Endothelial cell of umbilical vein (primary cell): ENCODE measurements around the gene EVI5.

ENCODE experiments used
- CTCF ChIP-seq, 2 donors: IDR thresholded peaks; 1 replicate in 1 of 2; 2 replicates in 1 of 2; pipeline ENCODE4 v1.5.1; 2011; ENCODE audit warnings: low read length in 2 of 2, mild to moderate bottlenecking in 2 of 2, moderate library complexity in 2 of 2, control low read depth in 1 of 2, inconsistent platforms in 1 of 2, low read depth in 1 of 2; ENCODE audit not compliant: insufficient read depth in 1 of 2; ENCODE audit errors: extremely low read depth in 1 of 2
- EZH2 ChIP-seq: IDR thresholded peaks from 2 replicates; pipeline ENCODE4 v1.6.1; 2012; ENCODE audit warnings: borderline replicate concordance, low read depth, mild to moderate bottlenecking, moderate library complexity, low read length, inconsistent platforms; ENCODE audit not compliant: severe bottlenecking
- FOS ChIP-seq: IDR thresholded peaks from 2 replicates; pipeline ENCODE4 v1.6.1; 2011; ENCODE audit warnings: mild to moderate bottlenecking, low read length, moderate library complexity, borderline replicate concordance; ENCODE audit not compliant: insufficient read depth
- JUN ChIP-seq: IDR thresholded peaks from 2 replicates; pipeline ENCODE4 v1.6.1; 2011; ENCODE audit warnings: borderline replicate concordance, low read depth; ENCODE audit not compliant: insufficient read length, insufficient read depth
- MAX ChIP-seq: IDR thresholded peaks from 2 replicates; pipeline ENCODE4 v1.6.1; 2011; ENCODE audit not compliant: insufficient read depth, insufficient read length
- MYC ChIP-seq: IDR thresholded peaks from one replicate; pipeline ENCODE4 v1.6.1; 2011; ENCODE audit warnings: mild to moderate bottlenecking, low read depth, low read length
- POLR2A ChIP-seq: IDR thresholded peaks from 2 replicates; pipeline ENCODE4 v1.6.1; 2012; ENCODE audit warnings: low read depth, mild to moderate bottlenecking, control low read depth, low read length
- POLR2AphosphoS5 ChIP-seq: IDR thresholded peaks from 2 replicates; pipeline ENCODE4 v1.6.1; 2012; ENCODE audit warnings: low read depth, mild to moderate bottlenecking, control low read depth, low read length, moderate library complexity; ENCODE audit not compliant: insufficient read depth

GRCh38 chr1:92826792-92827191, 41.9 kb upstream of the EVI5 start:
- TF ChIP-seq POLR2A, result no peak
- no peak for TF ChIP-seq CTCF (IDR thresholded peaks at IDR 0.05; ENCODE audit: extremely low read depth in 1 of 2, insufficient read depth in 1 of 2, low read depth in 1 of 2, low read length in 2 of 2)
- no peak for TF ChIP-seq MAX
- no peak for TF ChIP-seq MYC
- no peak for TF ChIP-seq EZH2
- no peak for TF ChIP-seq POLR2AphosphoS5
- TF ChIP-seq FOS, result no peak
- peak; percentile 12 for TF ChIP-seq JUN
